HCT116 (cell line): ENCODE results near the gene CACNB2. TPM values are rescaled to one million over a fixed set of nuclear protein-coding genes. Genes with fewer than 3 reads are reported as not detected.

Experiments
- ATAC-seq: fragments of 200-7000 bp; cut with Tn5 transposase; 2 replicates; pipeline ENCODE4 v1.9.1; 2020; ENCODE audit warnings: mild to moderate bottlenecking, moderate library complexity
- BruUV-seq: library from RNA; stranded (reverse); fragments of 400-500 nt; replicated peaks from 2 replicates; lab custom pipeline; 2021; lab: Mats Ljungman, UMichigan
- CTCF ChIA-PET: fragments of 300-600 bp; sonication (Branson Sonifier 250); formaldehyde crosslinking; loops from one replicate; lab custom pipeline; 2021; ENCODE audit warnings: antibody characterized with exemption; lab: Charles Lee
- POLR2A ChIA-PET: fragments of 300-600, 350-600 bp; sonication (Branson Sonifier 250); formaldehyde crosslinking; loops from one replicate; lab custom pipeline; 2021; ENCODE audit warnings: antibody characterized with exemption; lab: Charles Lee
- RAD21 ChIA-PET, 2 experiments: fragments of 300-600 bp; sonication (Branson Sonifier 250); formaldehyde crosslinking; loops; one replicate each; lab custom pipeline; 2023; ENCODE audit warnings: low total read pairs in 2 of 2; ENCODE audit not compliant: uncharacterized antibody in 2 of 2, unreplicated experiment in 2 of 2, low non-redundant PET in 1 of 2; lab: Charles Lee
- DNase-seq: peaks from one replicate; pipeline ENCODE4 v3.0.0-alpha.2; 2010; ENCODE audit warnings: low read depth, low spot score
- H2AFZ ChIP-seq: fragments of 200-600 bp; shearing (Covaris generic), sonication (generic); 2 replicates; pipeline ENCODE4 v1.6.1; 2017; ENCODE audit warnings: low read depth, mixed run types, mixed read lengths, antibody characterized with exemption, low read length; ENCODE audit not compliant: poor library complexity, severe bottlenecking
- H3K27ac ChIP-seq: 2 replicates; pipeline ENCODE4 v1.5.1; 2012; ENCODE audit warnings: low read depth, low read length
- H3K27me3 ChIP-seq: fragments of 200-600 bp; sonication (generic); 2 replicates; pipeline ENCODE4 v1.6.1; 2016; ENCODE audit warnings: mixed run types, low read length, mixed read lengths; ENCODE audit not compliant: insufficient read depth
- H3K36me3 ChIP-seq, 2 experiments: fragments of 200-500 bp in 1 of 2; fragments of 200-600 bp in 1 of 2; sonication (Bioruptor generic) in 1 of 2; sonication (generic) in 1 of 2; 2 replicates each; pipeline versions ENCODE4 v1.5.1 to v1.6.1; 2014 to 2016; ENCODE audit warnings: low read length in 2 of 2, inconsistent platforms in 1 of 2, mixed read lengths in 1 of 2, mixed run types in 1 of 2; ENCODE audit not compliant: insufficient read depth in 2 of 2, control insufficient read depth in 1 of 2
- H3K4me1 ChIP-seq, 2 experiments: fragments of 200-600 bp in 1 of 2; sonication (generic) in 1 of 2; 2 replicates each; pipeline versions ENCODE4 v1.5.1 to v1.6.1; 2012 to 2017; ENCODE audit warnings: low read length in 2 of 2, inconsistent platforms in 1 of 2, mild to moderate bottlenecking in 1 of 2, mixed read lengths in 1 of 2, mixed run types in 1 of 2, moderate library complexity in 1 of 2; ENCODE audit not compliant: insufficient read depth in 2 of 2, control insufficient read depth in 1 of 2
- H3K4me2 ChIP-seq: fragments of 200-600 bp; sonication (generic); 2 replicates; pipeline ENCODE4 v1.6.1; 2017; ENCODE audit warnings: mixed run types, low read length, mixed read lengths
- H3K4me3 ChIP-seq, 2 experiments: fragments of 200-600 bp in 1 of 2; sonication (generic) in 1 of 2; replicated peaks in 1 of 2; 2 replicates each; pipeline ENCODE4 v1.5.1; 2011 to 2016; ENCODE audit warnings: low read length in 2 of 2, control low read depth in 1 of 2, low read depth in 1 of 2, mild to moderate bottlenecking in 1 of 2, mixed read lengths in 1 of 2, mixed run types in 1 of 2
- H3K79me2 ChIP-seq: fragments of 200-600 bp; sonication (generic); 2 replicates; pipeline ENCODE4 v1.6.1; 2017; ENCODE audit warnings: mild to moderate bottlenecking, mixed run types, low read length, moderate library complexity, mixed read lengths; ENCODE audit not compliant: insufficient read depth
- H3K9ac ChIP-seq: fragments of 200-600 bp; sonication (generic); 2 replicates; pipeline ENCODE4 v1.6.1; 2016; ENCODE audit warnings: low read length, mixed read lengths
- H3K9me2 ChIP-seq: fragments of 200-600 bp; sonication (generic), shearing (Covaris generic); 2 replicates; pipeline ENCODE4 v1.6.1; 2017; ENCODE audit warnings: mixed run types, mild to moderate bottlenecking, moderate library complexity; ENCODE audit not compliant: insufficient read depth
- H3K9me3 ChIP-seq, 2 experiments: fragments of 200-500 bp in 1 of 2; fragments of 200-600 bp in 1 of 2; sonication (Bioruptor generic) in 1 of 2; sonication (generic) in 1 of 2; 2 replicates each; pipeline ENCODE4 v1.6.1; 2014 to 2017; ENCODE audit warnings: low read length in 2 of 2, mixed read lengths in 2 of 2, inconsistent platforms in 1 of 2, low read depth in 1 of 2, mild to moderate bottlenecking in 1 of 2, mixed run types in 1 of 2, moderate library complexity in 1 of 2; ENCODE audit not compliant: control insufficient read depth in 1 of 2, insufficient read depth in 1 of 2
- H4K20me1 ChIP-seq: fragments of 200-600 bp; sonication (generic), shearing (Covaris generic); 2 replicates; pipeline ENCODE4 v1.6.1; 2017; ENCODE audit warnings: mixed run types, mild to moderate bottlenecking, moderate library complexity; ENCODE audit not compliant: insufficient read depth
- CBX3 ChIP-seq: IDR thresholded peaks from 2 replicates; pipeline ENCODE4 v1.6.1; 2012; ENCODE audit warnings: low read depth
- CTCF ChIP-seq, 3 experiments: fragments of 200-600 bp in 1 of 3; sonication (generic) in 1 of 3; IDR thresholded peaks in 2 of 3; conservative IDR thresholded peaks in 1 of 3; 2 replicates each; pipeline ENCODE4 v1.5.1; 2012 to 2017; ENCODE audit warnings: low read depth in 2 of 3, low read length in 2 of 3, antibody characterized with exemption in 1 of 3, borderline replicate concordance in 1 of 3, control low read depth in 1 of 3, mild to moderate bottlenecking in 1 of 3, mixed read lengths in 1 of 3, mixed run types in 1 of 3, moderate library complexity in 1 of 3; ENCODE audit not compliant: insufficient read depth in 1 of 3
- ELF1 ChIP-seq: IDR thresholded peaks from 2 replicates; pipeline ENCODE4 v1.6.1; 2012; ENCODE audit warnings: low read depth, borderline replicate concordance
- EZH2 ChIP-seq: fragments of 200-600 bp; sonication (generic); IDR thresholded peaks from 2 replicates; pipeline ENCODE4 v1.6.1; 2017; ENCODE audit warnings: antibody characterized with exemption, mixed run types
- EZH2phosphoT487 ChIP-seq: fragments of 200-600 bp; IDR thresholded peaks from 2 replicates; pipeline ENCODE4 v1.6.1; 2018; ENCODE audit warnings: antibody characterized with exemption, borderline replicate concordance
- JUND ChIP-seq: IDR thresholded peaks from 2 replicates; pipeline ENCODE4 v1.6.1; 2012
- MAX ChIP-seq: IDR thresholded peaks from 2 replicates; pipeline ENCODE4 v1.6.1; 2012
- POLR2A ChIP-seq: IDR thresholded peaks from 2 replicates; pipeline ENCODE4 v1.7.0; 2011; ENCODE audit warnings: borderline replicate concordance; ENCODE audit not compliant: insufficient read depth, insufficient read length; ENCODE audit errors: extremely low read depth
- SIN3A ChIP-seq: IDR thresholded peaks from 2 replicates; pipeline ENCODE4 v1.6.1; 2012; ENCODE audit warnings: low read depth
- TCF7L2 ChIP-seq: IDR thresholded peaks from 2 replicates; pipeline ENCODE4 v1.7.0; 2011; ENCODE audit warnings: borderline replicate concordance, inconsistent platforms; ENCODE audit not compliant: insufficient read depth, insufficient read length; ENCODE audit errors: extremely low read depth
- YY1 ChIP-seq: IDR thresholded peaks from 2 replicates; pipeline ENCODE4 v1.6.1; 2011; ENCODE audit warnings: low read length, low read depth, moderate library complexity, mild to moderate bottlenecking; ENCODE audit not compliant: insufficient replicate concordance; ENCODE audit errors: extremely low read depth
- ZBTB33 ChIP-seq: IDR thresholded peaks from 2 replicates; pipeline ENCODE4 v1.6.1; 2011; ENCODE audit warnings: mild to moderate bottlenecking, low read length, moderate library complexity; ENCODE audit not compliant: insufficient replicate concordance; ENCODE audit errors: extremely low read depth
- ZNF274 ChIP-seq: fragments of 200-500 bp; sonication (Bioruptor generic); IDR thresholded peaks from 2 replicates; pipeline ENCODE4 v1.6.1; 2014; ENCODE audit warnings: mild to moderate bottlenecking, low read depth, low read length, inconsistent platforms
- intact Hi-C: fragments of 100-400 bp; cut with micrococcal nuclease; formaldehyde crosslinking; loops from 2 replicates; pipeline ENCODE4 v1.10.0; 2022
- total RNA-seq: library from RNA; stranded (reverse); gene quantifications from one replicate; pipeline ENCODE4 v1.2.1, GENCODE V29; 2021; ENCODE audit not compliant: unreplicated experiment
- TF ChIP-seq, protein P1 (sequence below): IDR thresholded peaks from 2 replicates; pipeline ENCODE4 v1.6.1; 2012; ENCODE audit warnings: low read depth

The CACNB2 gene
- total RNA-seq, 1 experiment from 2014 or later = 0.71 TPM

- no peak for DNase-seq
- POLR2A ChIA-PET = no interaction called here
- Histone ChIP-seq H3K9me3 (peaks cover 3 to 4% of the 10 kb centered on the region in 2 experiments; a peak in 2 of 4 replicates), H3K36me3 (no peaks in the 10 kb centered on the region; a peak in 1 of 4 replicates), H3K79me2 (no peaks in the 10 kb centered on the region), H4K20me1 (no peaks in the 10 kb centered on the region), H3K27ac (no peak overlapping the region), H2AFZ (no peak overlapping the region), H3K4me3 (no peak overlapping the region), H3K4me1 (no peaks in the 10 kb centered on the region), H3K9me2 (no peaks in the 10 kb centered on the region), H3K9ac (no peak overlapping the region), H3K4me2 (no peak overlapping the region)
- intact Hi-C loops = no loop called here
- BruUV-seq = no TSS peak
- CTCF ChIA-PET = no interaction called here
- RAD21 ChIA-PET = no interaction called here
- ATAC-seq = no peak
- TF ChIP-seq, protein P1, sequence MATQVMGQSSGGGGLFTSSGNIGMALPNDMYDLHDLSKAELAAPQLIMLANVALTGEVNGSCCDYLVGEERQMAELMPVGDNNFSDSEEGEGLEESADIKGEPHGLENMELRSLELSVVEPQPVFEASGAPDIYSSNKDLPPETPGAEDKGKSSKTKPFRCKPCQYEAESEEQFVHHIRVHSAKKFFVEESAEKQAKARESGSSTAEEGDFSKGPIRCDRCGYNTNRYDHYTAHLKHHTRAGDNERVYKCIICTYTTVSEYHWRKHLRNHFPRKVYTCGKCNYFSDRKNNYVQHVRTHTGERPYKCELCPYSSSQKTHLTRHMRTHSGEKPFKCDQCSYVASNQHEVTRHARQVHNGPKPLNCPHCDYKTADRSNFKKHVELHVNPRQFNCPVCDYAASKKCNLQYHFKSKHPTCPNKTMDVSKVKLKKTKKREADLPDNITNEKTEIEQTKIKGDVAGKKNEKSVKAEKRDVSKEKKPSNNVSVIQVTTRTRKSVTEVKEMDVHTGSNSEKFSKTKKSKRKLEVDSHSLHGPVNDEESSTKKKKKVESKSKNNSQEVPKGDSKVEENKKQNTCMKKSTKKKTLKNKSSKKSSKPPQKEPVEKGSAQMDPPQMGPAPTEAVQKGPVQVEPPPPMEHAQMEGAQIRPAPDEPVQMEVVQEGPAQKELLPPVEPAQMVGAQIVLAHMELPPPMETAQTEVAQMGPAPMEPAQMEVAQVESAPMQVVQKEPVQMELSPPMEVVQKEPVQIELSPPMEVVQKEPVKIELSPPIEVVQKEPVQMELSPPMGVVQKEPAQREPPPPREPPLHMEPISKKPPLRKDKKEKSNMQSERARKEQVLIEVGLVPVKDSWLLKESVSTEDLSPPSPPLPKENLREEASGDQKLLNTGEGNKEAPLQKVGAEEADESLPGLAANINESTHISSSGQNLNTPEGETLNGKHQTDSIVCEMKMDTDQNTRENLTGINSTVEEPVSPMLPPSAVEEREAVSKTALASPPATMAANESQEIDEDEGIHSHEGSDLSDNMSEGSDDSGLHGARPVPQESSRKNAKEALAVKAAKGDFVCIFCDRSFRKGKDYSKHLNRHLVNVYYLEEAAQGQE = no peak
- TF ChIP-seq ELF1 (no peak), POLR2A (no peak), JUND (no peak), TCF7L2 (no peak), ZNF274 (no peak), CTCF (IDR thresholded peaks at IDR 0.05 in 2 of 3, conservative IDR thresholded peaks at IDR 0.05 in 1 of 3; ENCODE audit: borderline replicate concordance in 1 of 3, insufficient read depth in 1 of 3, low read depth in 2 of 3, low read length in 2 of 3) (no peak), YY1 (no peak), EZH2 (no peak), MAX (no peak), CBX3 (no peak), SIN3A (no peak), ZBTB33 (no peak), EZH2phosphoT487 (no peak)
- TF ChIP-seq, all 23 proteins: peak for 0
- no peaks in the 10 kb centered on the region for H3K27me3 ChIP-seq
Measured at GRCh38 chr10:18577823-18578685, 437.8 kb downstream of the CACNB2 start.
